H9 (cell line): Measurements from ENCODE around the gene RPAIN. TPM values are rescaled to one million over a fixed set of nuclear protein-coding genes. Genes with fewer than 3 reads are reported as not detected.

ENCODE experiments used
- DNase-seq: peaks from one replicate; pipeline ENCODE4 v3.0.0-alpha.2; 2017
- H2AFZ ChIP-seq: one replicate; pipeline ENCODE4 v1.6.1; 2013; ENCODE audit warnings: mild to moderate bottlenecking, low read length, control low read depth, moderate library complexity
- H2AK5ac ChIP-seq: 2 replicates; pipeline ENCODE4 v1.6.1; 2013; ENCODE audit warnings: low read length, control low read depth, mixed read lengths; ENCODE audit not compliant: insufficient read length
- H2BK120ac ChIP-seq: one replicate; pipeline ENCODE4 v1.6.1; 2013; ENCODE audit warnings: low read depth, mild to moderate bottlenecking, low read length, control low read depth, inconsistent platforms; ENCODE audit not compliant: poor library complexity, severe bottlenecking
- H2BK12ac ChIP-seq: 2 replicates; pipeline ENCODE4 v1.6.1; 2013; ENCODE audit warnings: low read length, control low read depth, mixed read lengths, low read depth; ENCODE audit not compliant: insufficient read length
- H2BK15ac ChIP-seq: 2 replicates; pipeline ENCODE4 v1.6.1; 2013; ENCODE audit warnings: low read depth, low read length, control low read depth
- H2BK20ac ChIP-seq: one replicate; pipeline ENCODE4 v1.6.1; 2013; ENCODE audit warnings: low read depth, mild to moderate bottlenecking, low read length, control low read depth, inconsistent platforms; ENCODE audit not compliant: poor library complexity, severe bottlenecking
- H2BK5ac ChIP-seq: 2 replicates; pipeline ENCODE4 v1.6.1; 2013; ENCODE audit warnings: low read length, control low read depth, mixed read lengths; ENCODE audit not compliant: insufficient read length
- H3K14ac ChIP-seq: 2 replicates; pipeline ENCODE4 v1.6.1; 2013; ENCODE audit warnings: low read length, control low read depth; ENCODE audit not compliant: insufficient read depth
- H3K18ac ChIP-seq: 2 replicates; pipeline ENCODE4 v1.6.1; 2013; ENCODE audit warnings: low read depth, mild to moderate bottlenecking, mixed read lengths, low read length, control low read depth; ENCODE audit not compliant: insufficient read length
- H3K23ac ChIP-seq: 2 replicates; pipeline ENCODE4 v1.6.1; 2013; ENCODE audit warnings: low read length, control low read depth, mixed read lengths, low read depth; ENCODE audit not compliant: insufficient read length
- H3K23me2 ChIP-seq: 2 replicates; pipeline ENCODE4 v1.6.1; 2013; ENCODE audit warnings: low read depth, mild to moderate bottlenecking, mixed read lengths, low read length, control low read depth; ENCODE audit not compliant: insufficient read length, poor library complexity, severe bottlenecking
- H3K27ac ChIP-seq: 2 replicates; pipeline ENCODE4 v1.5.1; 2013; ENCODE audit warnings: low read length, control low read depth, mixed read lengths, low read depth; ENCODE audit not compliant: insufficient read length
- H3K27me3 ChIP-seq: 2 replicates; pipeline ENCODE4 v1.6.1; 2013; ENCODE audit warnings: low read length, control low read depth, inconsistent platforms; ENCODE audit not compliant: insufficient read depth
- H3K4ac ChIP-seq: 2 replicates; pipeline ENCODE4 v1.6.1; 2013; ENCODE audit warnings: low read depth, mild to moderate bottlenecking, control low read depth, inconsistent platforms, low read length, moderate library complexity
- H3K4me1 ChIP-seq: 2 replicates; pipeline ENCODE4 v1.6.1; 2013; ENCODE audit warnings: low read length, control low read depth, inconsistent platforms; ENCODE audit not compliant: insufficient read depth
- H3K4me2 ChIP-seq: 2 replicates; pipeline ENCODE4 v1.6.1; 2013; ENCODE audit warnings: low read length, control low read depth, mixed read lengths; ENCODE audit not compliant: insufficient read length, insufficient read depth
- H3K56ac ChIP-seq: 2 replicates; pipeline ENCODE4 v1.6.1; 2013; ENCODE audit warnings: low read depth, mild to moderate bottlenecking, mixed read lengths, low read length, control low read depth; ENCODE audit not compliant: insufficient read length
- H3K79me1 ChIP-seq: 2 replicates; pipeline ENCODE4 v1.6.1; 2013; ENCODE audit warnings: low read depth, mild to moderate bottlenecking, moderate library complexity, low read length, control low read depth, inconsistent platforms; ENCODE audit not compliant: insufficient read depth, poor library complexity, severe bottlenecking
- H3K79me2 ChIP-seq: 2 replicates; pipeline ENCODE4 v1.6.1; 2013; ENCODE audit warnings: low read length, control low read depth, inconsistent platforms; ENCODE audit not compliant: insufficient read depth
- H3K9ac ChIP-seq: 2 replicates; pipeline ENCODE4 v1.6.1; 2013; ENCODE audit warnings: low read length, control low read depth, mixed read lengths; ENCODE audit not compliant: insufficient read length; ENCODE audit errors: extremely low read depth
- H3K9me3 ChIP-seq: one replicate; pipeline ENCODE4 v1.6.1; 2013; ENCODE audit warnings: low read depth, low read length, inconsistent platforms; ENCODE audit not compliant: control insufficient read depth
- H3T11ph ChIP-seq: one replicate; pipeline ENCODE4 v1.6.1; 2013; ENCODE audit warnings: mild to moderate bottlenecking, low read length, control low read depth, inconsistent platforms
- H4K20me1 ChIP-seq: one replicate; pipeline ENCODE4 v1.6.1; 2013; ENCODE audit not compliant: control insufficient read depth, insufficient read length, insufficient read depth
- H4K5ac ChIP-seq: 2 replicates; pipeline ENCODE4 v1.6.1; 2013; ENCODE audit warnings: low read depth, mild to moderate bottlenecking, mixed read lengths, low read length, control low read depth; ENCODE audit not compliant: insufficient read length
- H4K8ac ChIP-seq: replicated peaks from 2 replicates; pipeline ENCODE4 v1.6.1; 2013; ENCODE audit warnings: low read length, control low read depth, mixed read lengths, low read depth; ENCODE audit not compliant: insufficient read length
- H4K91ac ChIP-seq: 2 replicates; pipeline ENCODE4 v1.6.1; 2013; ENCODE audit warnings: low read depth, mild to moderate bottlenecking, moderate library complexity, mixed read lengths, low read length, control low read depth; ENCODE audit not compliant: insufficient read length
- H3K27ac Mint-ChIP-seq, 3 experiments: 2 replicates in 2 of 3; 3 replicates in 1 of 3; pipeline ENCODE4 v1.8.0; 2020 to 2021; ENCODE audit warnings: mixed read lengths in 3 of 3, mild to moderate bottlenecking in 1 of 3, moderate library complexity in 1 of 3
- H3K27me3 Mint-ChIP-seq: 2 replicates; pipeline ENCODE4 v1.8.0; 2021; ENCODE audit warnings: low read depth, mild to moderate bottlenecking, moderate library complexity, mixed read lengths
- H3K36me3 Mint-ChIP-seq, 3 experiments: 2 replicates in 2 of 3; 3 replicates in 1 of 3; pipeline ENCODE4 v1.8.0; 2020 to 2021; ENCODE audit warnings: low read depth in 3 of 3, mixed read lengths in 3 of 3; ENCODE audit not compliant: insufficient read depth in 1 of 3
- H3K4me1 Mint-ChIP-seq, 2 experiments: 2 replicates each; pipeline ENCODE4 v1.8.0; 2020; ENCODE audit warnings: mixed read lengths in 2 of 2
- H3K4me3 Mint-ChIP-seq, 2 experiments: 2 replicates in 1 of 2; 3 replicates in 1 of 2; pipeline ENCODE4 v1.8.0; 2020 to 2021; ENCODE audit warnings: mild to moderate bottlenecking in 2 of 2, mixed read lengths in 2 of 2, moderate library complexity in 1 of 2
- H3K9me3 Mint-ChIP-seq, 2 experiments: 2 replicates in 1 of 2; 3 replicates in 1 of 2; pipeline ENCODE4 v1.8.0; 2020; ENCODE audit warnings: mild to moderate bottlenecking in 2 of 2, mixed read lengths in 2 of 2, moderate library complexity in 1 of 2
- CTCF ChIP-seq: fragments of 200-600 bp; sonication (generic); conservative IDR thresholded peaks from 3 replicates; pipeline ENCODE4 v1.8.0; 2021; ENCODE audit warnings: antibody characterized with exemption, mild to moderate bottlenecking
- WGBS: extraction: QIAGEN DNeasy Blood & Tissue Kit; methylation state at CpG from one replicate; pipeline ENCODE4 v1.1.7; 2013; ENCODE audit warnings: missing lambda C conversion rate, low lambda C conversion rate, mixed read lengths; ENCODE audit not compliant: insufficient read length; ENCODE audit errors: extremely low coverage; 5-methylcytosine and 5-hydroxymethylcytosine counted together
- total RNA-seq: library from RNA; stranded (reverse); gene quantifications from 2 replicates; pipeline ENCODE4 v1.2.1, GENCODE V29; 2021

The RPAIN gene
- total RNA-seq, 1 experiment from 2014 or later = 78.9 TPM

GRCh38 chr17:5413682-5414081 is 6.3 kb upstream of the RPAIN start:
- 0 out of 4 replicates have a peak, but pooled peaks cover 0 to 4% of the 10 kb centered on the region in 2 experiments for H3K4me1 Mint-ChIP-seq
- Histone ChIP-seq H4K20me1 (no peaks in the 10 kb centered on the region), H3K27ac (no peak overlapping the region), H3K79me2 (peaks cover 7% of the 10 kb centered on the region), H3K27me3 (no peaks in the 10 kb centered on the region), H2AK5ac (no peak overlapping the region), H2BK15ac (no peak overlapping the region), H3K4ac (no peak overlapping the region), H3K23me2 (peaks cover 1% of the 10 kb centered on the region), H3T11ph (no peak overlapping the region), H4K91ac (no peak overlapping the region), H3K9ac (no peak overlapping the region), H4K5ac (no peak overlapping the region), H2AFZ (no peak overlapping the region), H3K9me3 (no peaks in the 10 kb centered on the region), H3K4me2 (no peak overlapping the region), H4K8ac (no peak overlapping the region), H3K14ac (no peak overlapping the region), H3K4me1 (no peaks in the 10 kb centered on the region), H3K18ac (no peak overlapping the region), H3K79me1 (peaks cover 3% of the 10 kb centered on the region), H3K56ac (no peak overlapping the region), H3K23ac (no peak overlapping the region), H2BK12ac (no peak overlapping the region), H2BK5ac (no peak overlapping the region), H2BK120ac (no peak overlapping the region), H2BK20ac (no peak overlapping the region)
- DNase-seq = no peak
- H3K27ac Mint-ChIP-seq = no peak overlapping the region
- H3K36me3 Mint-ChIP-seq = peaks cover 25 to 67% (median 50%) of the 10 kb centered on the region in 3 experiments; a peak in 6 of 7 replicates
- H3K27me3 Mint-ChIP-seq = no peaks in the 10 kb centered on the region
- no peak for TF ChIP-seq CTCF
- WGBS = no CpG with 5 or more reads among the region's 4 CpGs
- no peak overlapping the region for H3K4me3 Mint-ChIP-seq
- H3K9me3 Mint-ChIP-seq = no peaks in the 10 kb centered on the region
